GM23338 (cell line): ENCODE data around the gene FGF19.

Source experiments
- CTCF ChIP-seq, 2 experiments: fragments of 200-600 bp in 1 of 2; sonication (generic) in 1 of 2; conservative IDR thresholded peaks; 2 replicates each; pipeline versions ENCODE4 v1.5.1 to v1.6.1; 2016 to 2017; ENCODE audit warnings: antibody characterized with exemption in 2 of 2, low read depth in 2 of 2, mild to moderate bottlenecking in 2 of 2, moderate library complexity in 1 of 2
- EZH2 ChIP-seq: fragments of 200-600 bp; sonication (generic); IDR thresholded peaks from one replicate; pipeline ENCODE4 v1.8.0; 2017; ENCODE audit warnings: antibody characterized with exemption, mild to moderate bottlenecking, low read depth; ENCODE audit not compliant: unreplicated experiment
- JUNB ChIP-seq: IDR thresholded peaks from one replicate; pipeline ENCODE4 v1.6.1; 2016; ENCODE audit warnings: antibody characterized with exemption; ENCODE audit not compliant: unreplicated experiment
- POLR2AphosphoS5 ChIP-seq: IDR thresholded peaks from 2 replicates; pipeline ENCODE4 v1.6.1; 2016; ENCODE audit warnings: antibody characterized with exemption, low read depth
- TF ChIP-seq, protein P1 (sequence below): IDR thresholded peaks from one replicate; pipeline ENCODE4 v1.6.1; 2018; ENCODE audit warnings: antibody characterized with exemption; ENCODE audit not compliant: unreplicated experiment

- no peak for TF ChIP-seq CTCF (conservative IDR thresholded peaks at IDR 0.05; ENCODE audit: low read depth in 2 of 2)
- TF ChIP-seq JUNB = no peak
- TF ChIP-seq POLR2AphosphoS5 = no peak
- no peak for TF ChIP-seq EZH2
- TF ChIP-seq, protein P1, sequence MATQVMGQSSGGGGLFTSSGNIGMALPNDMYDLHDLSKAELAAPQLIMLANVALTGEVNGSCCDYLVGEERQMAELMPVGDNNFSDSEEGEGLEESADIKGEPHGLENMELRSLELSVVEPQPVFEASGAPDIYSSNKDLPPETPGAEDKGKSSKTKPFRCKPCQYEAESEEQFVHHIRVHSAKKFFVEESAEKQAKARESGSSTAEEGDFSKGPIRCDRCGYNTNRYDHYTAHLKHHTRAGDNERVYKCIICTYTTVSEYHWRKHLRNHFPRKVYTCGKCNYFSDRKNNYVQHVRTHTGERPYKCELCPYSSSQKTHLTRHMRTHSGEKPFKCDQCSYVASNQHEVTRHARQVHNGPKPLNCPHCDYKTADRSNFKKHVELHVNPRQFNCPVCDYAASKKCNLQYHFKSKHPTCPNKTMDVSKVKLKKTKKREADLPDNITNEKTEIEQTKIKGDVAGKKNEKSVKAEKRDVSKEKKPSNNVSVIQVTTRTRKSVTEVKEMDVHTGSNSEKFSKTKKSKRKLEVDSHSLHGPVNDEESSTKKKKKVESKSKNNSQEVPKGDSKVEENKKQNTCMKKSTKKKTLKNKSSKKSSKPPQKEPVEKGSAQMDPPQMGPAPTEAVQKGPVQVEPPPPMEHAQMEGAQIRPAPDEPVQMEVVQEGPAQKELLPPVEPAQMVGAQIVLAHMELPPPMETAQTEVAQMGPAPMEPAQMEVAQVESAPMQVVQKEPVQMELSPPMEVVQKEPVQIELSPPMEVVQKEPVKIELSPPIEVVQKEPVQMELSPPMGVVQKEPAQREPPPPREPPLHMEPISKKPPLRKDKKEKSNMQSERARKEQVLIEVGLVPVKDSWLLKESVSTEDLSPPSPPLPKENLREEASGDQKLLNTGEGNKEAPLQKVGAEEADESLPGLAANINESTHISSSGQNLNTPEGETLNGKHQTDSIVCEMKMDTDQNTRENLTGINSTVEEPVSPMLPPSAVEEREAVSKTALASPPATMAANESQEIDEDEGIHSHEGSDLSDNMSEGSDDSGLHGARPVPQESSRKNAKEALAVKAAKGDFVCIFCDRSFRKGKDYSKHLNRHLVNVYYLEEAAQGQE = no peak
Measured at GRCh38 chr11:69674267-69674885, 29.4 kb downstream of the FGF19 start.
